ENCODE results near the gene NHSL1. TPM values are rescaled to one million over a fixed set of nuclear protein-coding genes. Genes with fewer than 3 reads are reported as not detected.

The NHSL1 gene
- total and polyA plus RNA-seq, 2 donors, result 1.7 to 19.5 TPM

GRCh38 chr6:138529478-138529877 is 30.2 kb upstream of the NHSL1 start:
- Histone ChIP-seq H3K36me3 (ENCODE audit: insufficient read depth) (no peaks in the 10 kb centered on the region), H3K4me1 (ENCODE audit: insufficient read depth) (no peaks in the 10 kb centered on the region), H3K27ac (ENCODE audit: low read depth) (no peak overlapping the region), H3K4me3 (ENCODE audit: low read depth, low read length) (no peak overlapping the region)
- WGBS, result 79% methylated on average over 3 of the region's 3 CpGs
- no peak for DNase-seq (ENCODE audit: extremely low spot score)

GRCh38 chr6:138528956-138529355 is 29.7 kb upstream of the NHSL1 start:
- H3K27ac ChIP-seq (ENCODE audit: low read depth), result no peak overlapping the region
- H3K36me3 ChIP-seq (ENCODE audit: insufficient read depth), result no peaks in the 10 kb centered on the region
- DNase-seq (ENCODE audit: extremely low spot score), result no peak
- H3K4me3 ChIP-seq (ENCODE audit: low read depth, low read length), result no peak overlapping the region
- H3K4me1 ChIP-seq (ENCODE audit: insufficient read depth), result no peaks in the 10 kb centered on the region
- WGBS, result 89% methylated on average over 2 of the region's 2 CpGs

GRCh38 chr6:138528137-138528536 is 28.8 kb upstream of the NHSL1 start:
- Histone ChIP-seq H3K27ac (ENCODE audit: low read depth) (no peak overlapping the region), H3K4me1 (ENCODE audit: insufficient read depth) (no peaks in the 10 kb centered on the region), H3K36me3 (ENCODE audit: insufficient read depth) (no peaks in the 10 kb centered on the region), H3K4me3 (ENCODE audit: low read depth, low read length) (no peak overlapping the region)
- no peak for DNase-seq (ENCODE audit: extremely low spot score)
- WGBS, result 73% methylated on average over 1 of the region's 1 CpG

GRCh38 chr6:138527411-138528088 is 28.3 kb upstream of the NHSL1 start:
- no peaks in the 10 kb centered on the region for H3K36me3 ChIP-seq (ENCODE audit: insufficient read depth)
- H3K4me1 ChIP-seq (ENCODE audit: insufficient read depth), result no peaks in the 10 kb centered on the region
- DNase-seq (ENCODE audit: extremely low spot score), result no peak
- H3K4me3 ChIP-seq (ENCODE audit: low read depth, low read length), result no peak overlapping the region
- WGBS, result 65% methylated on average over 8 of the region's 8 CpGs
- no peak overlapping the region for H3K27ac ChIP-seq (ENCODE audit: low read depth)

- WGBS, result 55% methylated on average over 11 of the region's 11 CpGs
- Histone ChIP-seq H3K36me3 (ENCODE audit: insufficient read depth) (no peaks in the 10 kb centered on the region), H3K27ac (ENCODE audit: low read depth) (no peak overlapping the region), H3K4me1 (ENCODE audit: insufficient read depth) (no peaks in the 10 kb centered on the region), H3K4me3 (ENCODE audit: low read depth, low read length) (no peak overlapping the region)
- no peak for DNase-seq (ENCODE audit: extremely low spot score)
These were observed 27.5 kb upstream of the NHSL1 start for GRCh38 chr6:138526822-138527235.

GRCh38 chr6:138525355-138525754 is 26.1 kb upstream of the NHSL1 start:
- 90% methylated on average over 4 of the region's 4 CpGs for WGBS
- H3K27ac ChIP-seq (ENCODE audit: low read depth), result no peak overlapping the region
- no peaks in the 10 kb centered on the region for H3K36me3 ChIP-seq (ENCODE audit: insufficient read depth)
- H3K4me3 ChIP-seq (ENCODE audit: low read depth, low read length), result no peak overlapping the region
- no peak for DNase-seq (ENCODE audit: extremely low spot score)
- no peaks in the 10 kb centered on the region for H3K4me1 ChIP-seq (ENCODE audit: insufficient read depth)

- no peaks in the 10 kb centered on the region for H3K36me3 ChIP-seq (ENCODE audit: insufficient read depth)
- no peak overlapping the region for H3K27ac ChIP-seq (ENCODE audit: low read depth)
- no peak overlapping the region for H3K4me3 ChIP-seq (ENCODE audit: low read depth, low read length)
- no peaks in the 10 kb centered on the region for H3K4me1 ChIP-seq (ENCODE audit: insufficient read depth)
- no peak for DNase-seq (ENCODE audit: extremely low spot score)
- WGBS, result 28% methylated on average over 2 of the region's 2 CpGs
These were observed 25.2 kb upstream of the NHSL1 start for GRCh38 chr6:138524526-138524925.

GRCh38 chr6:138523347-138524210 is 24.3 kb upstream of the NHSL1 start:
- no peaks in the 10 kb centered on the region for H3K4me1 ChIP-seq (ENCODE audit: insufficient read depth)
- no peaks in the 10 kb centered on the region for H3K36me3 ChIP-seq (ENCODE audit: insufficient read depth)
- no peak for DNase-seq (ENCODE audit: extremely low spot score)
- no peak overlapping the region for H3K27ac ChIP-seq (ENCODE audit: low read depth)
- H3K4me3 ChIP-seq (ENCODE audit: low read depth, low read length), result no peak overlapping the region
- 73% methylated on average over 7 of the region's 7 CpGs for WGBS

- H3K36me3 ChIP-seq (ENCODE audit: insufficient read depth), result no peaks in the 10 kb centered on the region
- 89% methylated on average over 4 of the region's 4 CpGs for WGBS
- H3K4me1 ChIP-seq (ENCODE audit: insufficient read depth), result no peaks in the 10 kb centered on the region
- H3K27ac ChIP-seq (ENCODE audit: low read depth), result no peak overlapping the region
- no peak overlapping the region for H3K4me3 ChIP-seq (ENCODE audit: low read depth, low read length)
- no peak for DNase-seq (ENCODE audit: extremely low spot score)
These were observed 23.3 kb upstream of the NHSL1 start for GRCh38 chr6:138522611-138523010.

GRCh38 chr6:138521790-138522189 is 22.5 kb upstream of the NHSL1 start:
- H3K36me3 ChIP-seq (ENCODE audit: insufficient read depth), result no peaks in the 10 kb centered on the region
- no peak for DNase-seq (ENCODE audit: extremely low spot score)
- H3K27ac ChIP-seq (ENCODE audit: low read depth), result no peak overlapping the region
- H3K4me3 ChIP-seq (ENCODE audit: low read depth, low read length), result no peak overlapping the region
- 76% methylated on average over 5 of the region's 5 CpGs for WGBS
- no peaks in the 10 kb centered on the region for H3K4me1 ChIP-seq (ENCODE audit: insufficient read depth)

GRCh38 chr6:138520463-138520862 is 21.2 kb upstream of the NHSL1 start:
- Histone ChIP-seq H3K4me1 (ENCODE audit: insufficient read depth) (no peaks in the 10 kb centered on the region), H3K4me3 (ENCODE audit: low read depth, low read length) (no peak overlapping the region), H3K36me3 (ENCODE audit: insufficient read depth) (no peaks in the 10 kb centered on the region), H3K27ac (ENCODE audit: low read depth) (no peak overlapping the region)
- 37% methylated on average over 3 of the region's 3 CpGs for WGBS
- DNase-seq (ENCODE audit: extremely low spot score), result no peak

- Histone ChIP-seq H3K36me3 (ENCODE audit: insufficient read depth) (no peaks in the 10 kb centered on the region), H3K4me1 (ENCODE audit: insufficient read depth) (no peaks in the 10 kb centered on the region), H3K4me3 (ENCODE audit: low read depth, low read length) (no peak overlapping the region), H3K27ac (ENCODE audit: low read depth) (no peak overlapping the region)
- DNase-seq (ENCODE audit: extremely low spot score), result no peak
These were observed 18.8 kb upstream of the NHSL1 start for GRCh38 chr6:138518054-138518453.

GRCh38 chr6:138517635-138518034 is 18.3 kb upstream of the NHSL1 start:
- Histone ChIP-seq H3K4me3 (ENCODE audit: low read depth, low read length) (no peak overlapping the region), H3K4me1 (ENCODE audit: insufficient read depth) (no peaks in the 10 kb centered on the region), H3K27ac (ENCODE audit: low read depth) (no peak overlapping the region), H3K36me3 (ENCODE audit: insufficient read depth) (no peaks in the 10 kb centered on the region)
- DNase-seq (ENCODE audit: extremely low spot score), result no peak
- whole genome bisulfite sequencing, result 95% methylated on average over 3 of the region's 3 CpGs

GRCh38 chr6:138515657-138516248 is 16.5 kb upstream of the NHSL1 start:
- H3K4me1 ChIP-seq (ENCODE audit: insufficient read depth), result no peaks in the 10 kb centered on the region
- H3K27ac ChIP-seq (ENCODE audit: low read depth), result no peak overlapping the region
- WGBS, result 94% methylated on average over 12 of the region's 12 CpGs
- no peaks in the 10 kb centered on the region for H3K36me3 ChIP-seq (ENCODE audit: insufficient read depth)
- no peak for DNase-seq (ENCODE audit: extremely low spot score)
- H3K4me3 ChIP-seq (ENCODE audit: low read depth, low read length), result no peak overlapping the region

Measured in urinary bladder (tissue), 4 donors.